ENCODE results near the gene RBM22.
A peak's percentile ranks its signal among the peaks of the same experiment; 100 is the strongest.

The RBM22 gene

DNA sequence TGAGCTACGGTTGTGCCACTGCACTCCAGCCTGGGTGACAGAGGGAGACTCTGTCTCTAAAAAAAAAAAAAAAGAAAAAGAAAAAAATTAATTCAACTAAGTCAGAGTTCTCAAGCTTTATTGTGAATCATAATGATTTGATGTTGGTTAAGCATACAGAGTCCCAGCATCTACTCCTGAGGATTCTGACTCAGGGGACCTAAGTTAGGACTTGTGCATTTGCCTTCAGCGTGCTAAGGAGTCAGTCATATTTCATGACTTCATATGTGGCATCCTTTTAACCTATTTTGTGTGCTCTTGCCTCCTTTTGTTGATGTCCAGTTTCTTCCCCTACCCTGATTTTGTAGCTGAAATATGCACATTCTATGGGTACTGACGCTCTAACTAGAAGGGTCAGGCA, 36.9 kb downstream of the RBM22 start:
- Mint-ChIP-seq H3K4me1 (ENCODE audit: low read depth) (no peaks in the 10 kb centered on the region), H3K9me3 (no peaks in the 10 kb centered on the region), H3K27ac (no peak overlapping the region)

DNA sequence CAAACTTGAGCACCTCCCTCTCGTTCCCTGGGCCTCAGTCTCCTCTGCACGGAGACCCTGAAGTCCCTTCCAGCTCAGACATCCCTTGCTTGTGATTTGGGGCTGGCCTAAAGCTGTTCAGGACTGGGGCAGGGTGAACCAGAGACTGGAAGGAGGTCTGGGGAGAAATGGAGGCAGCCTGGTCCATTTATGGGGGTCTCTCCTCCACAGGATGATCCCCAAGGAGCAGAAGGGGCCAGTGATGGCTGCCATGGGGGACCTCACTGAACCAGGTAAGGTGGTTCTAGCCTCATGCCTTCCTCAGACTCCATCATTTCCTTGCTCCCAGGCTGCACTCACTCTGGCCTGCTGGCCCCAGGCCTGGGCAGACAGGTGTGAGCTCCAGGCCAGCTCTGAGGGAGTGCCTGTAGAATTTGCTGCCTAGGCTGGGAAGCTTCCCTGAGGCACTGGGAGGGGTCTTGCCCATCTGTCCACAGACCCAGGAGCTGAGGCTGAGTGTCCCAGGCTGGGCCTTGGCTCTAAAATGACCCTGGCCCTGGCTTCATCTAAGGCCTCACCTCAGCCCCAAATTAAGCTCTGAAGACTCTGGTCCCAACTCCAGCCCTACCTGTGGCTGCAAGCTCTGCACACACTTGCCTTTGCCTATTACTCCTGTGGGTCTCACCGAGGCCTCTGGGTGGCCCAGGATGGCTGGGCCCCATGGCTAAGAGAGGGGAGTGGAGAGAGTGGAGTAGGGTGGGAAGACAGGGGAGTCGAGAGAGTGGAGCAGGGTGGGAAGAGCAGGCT, 37.9 kb downstream of the RBM22 start:
- DNase-seq (ENCODE audit: low spot score), result no peak
- no peaks in the 10 kb centered on the region for H3K9me3 Mint-ChIP-seq
- H3K4me1 Mint-ChIP-seq (ENCODE audit: low read depth), result no peaks in the 10 kb centered on the region
- H3K27me3 Mint-ChIP-seq (ENCODE audit: low read depth), result peaks cover 5% of the 10 kb centered on the region
- H3K27ac Mint-ChIP-seq, result no peak overlapping the region
- no peak overlapping the region for H3K4me3 Mint-ChIP-seq
- no peaks in the 10 kb centered on the region for H3K36me3 Mint-ChIP-seq (ENCODE audit: low read depth)

More for the DNA sequence above, 36.9 kb downstream of the RBM22 start:
- Mint-ChIP-seq H3K27me3 (ENCODE audit: low read depth) (peaks cover 4% of the 10 kb centered on the region), H3K4me3 (no peak overlapping the region), H3K36me3 (ENCODE audit: low read depth) (no peaks in the 10 kb centered on the region)
- DNase-seq (ENCODE audit: low spot score), result no peak

DNA sequence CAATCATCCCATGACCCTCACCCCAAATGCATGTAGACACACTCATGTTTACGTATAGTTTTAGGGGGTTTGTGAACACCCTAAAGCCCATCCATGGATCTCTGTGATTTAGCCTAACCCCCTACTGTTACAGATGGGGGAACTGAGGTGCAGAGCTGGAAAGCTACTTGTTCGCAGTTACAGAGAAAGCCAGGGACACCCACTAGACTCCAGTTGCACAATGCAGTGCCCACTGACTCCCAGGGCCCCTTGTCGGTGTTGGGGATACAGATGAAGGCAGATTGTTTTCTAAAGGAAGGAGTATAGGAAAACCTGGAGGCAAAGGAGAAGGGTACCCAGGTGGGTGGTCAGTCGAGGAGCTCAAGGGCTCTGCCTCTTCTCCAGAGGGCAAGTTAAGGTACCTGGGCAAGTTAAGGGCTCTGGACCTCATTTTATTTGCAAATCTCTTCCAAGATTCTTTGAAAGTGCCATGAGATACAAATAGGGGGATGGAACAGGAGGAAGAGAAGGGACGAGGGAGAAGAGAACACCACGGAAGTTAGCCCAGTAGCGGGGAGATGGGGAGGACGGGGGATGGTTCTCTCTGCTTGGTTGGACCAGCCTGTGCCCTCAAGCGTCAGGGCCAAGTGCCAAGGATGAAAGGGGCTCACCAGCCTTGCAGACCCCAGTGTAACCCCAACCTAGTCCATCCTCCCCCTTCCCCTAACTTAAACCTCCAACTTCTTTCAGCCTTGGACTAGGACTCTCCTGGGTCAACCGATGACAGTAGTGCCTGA, 38.9 kb downstream of the RBM22 start:
- Mint-ChIP-seq H3K9me3 (no peaks in the 10 kb centered on the region), H3K36me3 (ENCODE audit: low read depth) (no peaks in the 10 kb centered on the region), H3K4me3 (no peak overlapping the region), H3K4me1 (ENCODE audit: low read depth) (peaks cover 4% of the 10 kb centered on the region), H3K27ac (no peak overlapping the region), H3K27me3 (ENCODE audit: low read depth) (peaks cover 9% of the 10 kb centered on the region)
- no peak for DNase-seq (ENCODE audit: low spot score)

DNA sequence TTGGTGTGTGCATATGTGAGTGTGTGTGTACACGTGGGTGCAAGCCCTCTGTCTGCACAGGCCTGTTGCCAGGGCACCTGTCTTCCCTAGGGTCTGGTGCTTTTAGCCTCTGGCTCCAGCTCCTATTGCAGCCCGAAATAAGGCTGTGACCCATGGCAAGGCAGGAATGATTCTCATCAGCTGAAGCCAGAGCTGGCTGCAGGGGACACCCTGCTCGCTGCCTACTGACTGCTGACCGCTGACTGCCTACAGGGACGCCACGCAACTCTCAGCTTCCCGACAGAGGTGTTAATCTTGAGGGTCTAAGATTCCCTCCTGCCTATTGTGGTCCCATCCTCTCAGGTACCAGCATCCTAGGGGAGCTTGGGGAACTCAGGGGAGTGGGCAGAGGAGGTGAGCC, 39.8 kb downstream of the RBM22 start, which contains the start of gene MYOZ3:
TSS of gene MYOZ3 (plus strand) at position 166 of the 400 bp plus-strand sequence. CDS start 1,691 bp downstream, outside the sequence.
- H3K36me3 Mint-ChIP-seq (ENCODE audit: low read depth), result no peaks in the 10 kb centered on the region
- DNase-seq (ENCODE audit: low spot score), result no peak
- peaks cover 4% of the 10 kb centered on the region for H3K4me1 Mint-ChIP-seq (ENCODE audit: low read depth)
- H3K4me3 Mint-ChIP-seq, result no peak within 1 kb of the TSS
- no peaks in the 10 kb centered on the region for H3K9me3 Mint-ChIP-seq
- H3K27me3 Mint-ChIP-seq (ENCODE audit: low read depth), result peaks cover 9% of the 10 kb centered on the region
- no peak within 1 kb of the TSS for H3K27ac Mint-ChIP-seq

DNA sequence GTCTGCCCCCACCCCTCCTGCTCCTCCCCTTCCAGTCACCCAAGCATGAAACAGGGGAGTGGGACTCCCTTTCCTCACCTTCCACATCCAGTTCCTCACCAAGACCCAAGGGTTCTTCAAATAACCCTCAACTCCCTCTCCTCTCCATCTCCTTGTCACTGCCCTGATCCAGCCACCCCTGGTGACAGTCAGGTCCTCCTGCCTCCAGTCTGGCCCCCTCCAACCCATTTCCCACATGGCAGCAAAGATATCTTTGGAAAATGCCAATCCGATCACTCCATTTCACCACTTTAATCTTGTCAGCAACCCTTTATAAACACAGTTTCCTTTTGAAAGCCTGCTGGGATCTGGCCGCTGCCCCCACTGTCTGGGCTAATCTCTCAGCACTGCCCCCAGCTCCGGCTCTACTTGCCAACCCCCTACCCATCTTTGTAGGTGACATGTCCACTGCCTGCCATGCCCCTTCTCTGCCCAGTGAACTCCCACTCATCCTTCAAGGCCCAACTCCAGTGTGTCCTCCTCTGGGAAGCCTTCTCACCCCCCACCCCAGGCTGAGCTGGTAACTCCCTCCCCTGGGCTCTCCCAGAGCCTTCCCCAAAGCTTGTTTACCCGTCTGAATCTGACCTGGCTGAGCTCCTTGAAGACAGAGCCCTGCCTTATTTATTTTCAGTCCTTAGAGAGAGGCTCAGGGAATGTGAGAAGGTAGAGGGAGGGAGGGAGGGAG, 40.6 kb downstream of the RBM22 start:
- Mint-ChIP-seq H3K27me3 (ENCODE audit: low read depth) (peaks cover 12% of the 10 kb centered on the region), H3K9me3 (no peaks in the 10 kb centered on the region), H3K36me3 (ENCODE audit: low read depth) (no peaks in the 10 kb centered on the region), H3K27ac (no peak overlapping the region), H3K4me3 (no peak overlapping the region), H3K4me1 (ENCODE audit: low read depth) (peaks cover 6% of the 10 kb centered on the region)
- no peak for DNase-seq (ENCODE audit: low spot score)

DNA sequence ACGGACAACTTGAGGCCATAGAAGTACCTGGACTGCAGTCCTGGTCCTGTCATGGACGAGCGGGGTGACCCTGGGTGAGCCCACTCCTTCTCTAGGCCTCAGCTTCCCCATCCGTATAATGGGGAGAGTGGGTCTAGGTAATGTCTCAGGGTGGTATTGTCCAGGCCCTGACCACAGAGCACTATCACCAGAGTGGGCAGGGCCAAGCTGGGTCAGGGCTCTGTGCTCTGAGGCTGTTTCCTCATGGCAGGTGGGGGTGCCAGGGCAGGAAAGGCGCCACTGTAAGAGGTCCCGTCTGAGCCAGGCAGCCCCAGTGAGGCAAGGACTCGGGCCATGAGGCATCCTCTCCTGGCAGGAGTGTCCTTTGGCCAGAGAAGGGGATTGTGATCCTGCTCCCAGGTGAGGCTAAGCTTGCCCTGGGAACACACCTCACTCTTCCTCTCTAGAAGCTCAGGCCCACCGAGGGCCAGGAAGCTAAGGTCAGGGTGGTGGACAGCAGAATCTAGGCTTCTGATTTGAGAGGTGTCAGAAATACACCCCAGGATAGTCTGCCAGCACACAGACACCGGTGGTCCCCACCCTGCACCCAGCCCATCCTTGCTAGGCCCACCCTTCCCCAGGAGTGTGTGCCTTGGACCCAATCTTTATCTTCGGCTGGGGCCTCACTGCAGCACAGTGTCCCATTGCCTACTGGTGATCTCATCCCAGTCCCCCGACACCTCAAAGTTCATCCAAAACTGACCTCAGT, 41.3 kb downstream of the RBM22 start:
- H3K9me3 Mint-ChIP-seq, result no peaks in the 10 kb centered on the region
- no peaks in the 10 kb centered on the region for H3K36me3 Mint-ChIP-seq (ENCODE audit: low read depth)
- H3K4me3 Mint-ChIP-seq, result no peak overlapping the region
- peaks cover 6% of the 10 kb centered on the region for H3K4me1 Mint-ChIP-seq (ENCODE audit: low read depth)
- H3K27ac Mint-ChIP-seq, result no peak overlapping the region
- DNase-seq (ENCODE audit: low spot score), result no peak
- H3K27me3 Mint-ChIP-seq (ENCODE audit: low read depth), result peaks cover 11% of the 10 kb centered on the region

DNA sequence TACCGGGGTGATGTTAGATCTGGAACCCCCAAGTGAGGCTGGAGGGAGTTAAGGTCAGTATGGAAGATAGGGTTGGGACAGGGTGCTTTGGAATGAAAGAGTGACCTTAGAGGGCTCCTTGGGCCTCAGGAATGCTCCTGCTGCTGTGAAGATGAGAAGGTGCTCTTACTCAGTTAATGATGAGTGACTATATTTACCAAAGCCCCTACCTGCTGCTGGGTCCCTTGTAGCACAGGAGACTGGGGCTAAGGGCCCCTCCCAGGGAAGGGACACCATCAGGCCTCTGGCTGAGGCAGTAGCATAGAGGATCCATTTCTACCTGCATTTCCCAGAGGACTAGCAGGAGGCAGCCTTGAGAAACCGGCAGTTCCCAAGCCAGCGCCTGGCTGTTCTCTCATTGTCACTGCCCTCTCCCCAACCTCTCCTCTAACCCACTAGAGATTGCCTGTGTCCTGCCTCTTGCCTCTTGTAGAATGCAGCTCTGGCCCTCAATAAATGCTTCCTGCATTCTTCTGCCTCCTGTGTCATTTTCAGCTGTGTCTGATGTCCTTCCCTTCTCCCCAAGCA, 42.1 kb downstream of the RBM22 start:
- H3K4me3 Mint-ChIP-seq, result no peak overlapping the region
- H3K4me1 Mint-ChIP-seq (ENCODE audit: low read depth), result peaks cover 6% of the 10 kb centered on the region
- peaks cover 12% of the 10 kb centered on the region for H3K27me3 Mint-ChIP-seq (ENCODE audit: low read depth)
- no peak overlapping the region for H3K27ac Mint-ChIP-seq
- H3K9me3 Mint-ChIP-seq, result no peaks in the 10 kb centered on the region
- DNase-seq (ENCODE audit: low spot score), result no peak
- H3K36me3 Mint-ChIP-seq (ENCODE audit: low read depth), result no peaks in the 10 kb centered on the region

DNA sequence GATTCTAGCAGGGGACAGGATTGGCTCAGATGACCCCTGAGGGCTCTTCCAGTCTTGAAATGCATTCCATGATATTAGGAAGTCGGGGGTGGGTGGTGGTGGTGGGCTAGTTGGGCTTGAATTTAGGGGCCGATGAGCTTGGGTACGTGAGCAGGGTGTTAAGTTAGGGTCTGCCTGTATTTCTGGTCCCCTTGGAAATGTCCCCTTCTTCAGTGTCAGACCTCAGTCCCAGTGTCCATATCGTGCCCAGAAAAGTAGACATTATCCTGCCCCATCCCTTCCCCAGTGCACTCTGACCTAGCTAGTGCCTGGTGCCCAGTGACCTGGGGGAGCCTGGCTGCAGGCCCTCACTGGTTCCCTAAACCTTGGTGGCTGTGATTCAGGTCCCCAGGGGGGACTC, 42.7 kb downstream of the RBM22 start:
- H3K27ac Mint-ChIP-seq, result no peak overlapping the region
- peak overlapping the region; percentile 66 for H3K4me3 Mint-ChIP-seq
- H3K9me3 Mint-ChIP-seq, result no peaks in the 10 kb centered on the region
- H3K36me3 Mint-ChIP-seq (ENCODE audit: low read depth), result no peaks in the 10 kb centered on the region
- no peak for DNase-seq (ENCODE audit: low spot score)
- peaks cover 6% of the 10 kb centered on the region for H3K4me1 Mint-ChIP-seq (ENCODE audit: low read depth)
- peaks cover 12% of the 10 kb centered on the region for H3K27me3 Mint-ChIP-seq (ENCODE audit: low read depth)

DNA sequence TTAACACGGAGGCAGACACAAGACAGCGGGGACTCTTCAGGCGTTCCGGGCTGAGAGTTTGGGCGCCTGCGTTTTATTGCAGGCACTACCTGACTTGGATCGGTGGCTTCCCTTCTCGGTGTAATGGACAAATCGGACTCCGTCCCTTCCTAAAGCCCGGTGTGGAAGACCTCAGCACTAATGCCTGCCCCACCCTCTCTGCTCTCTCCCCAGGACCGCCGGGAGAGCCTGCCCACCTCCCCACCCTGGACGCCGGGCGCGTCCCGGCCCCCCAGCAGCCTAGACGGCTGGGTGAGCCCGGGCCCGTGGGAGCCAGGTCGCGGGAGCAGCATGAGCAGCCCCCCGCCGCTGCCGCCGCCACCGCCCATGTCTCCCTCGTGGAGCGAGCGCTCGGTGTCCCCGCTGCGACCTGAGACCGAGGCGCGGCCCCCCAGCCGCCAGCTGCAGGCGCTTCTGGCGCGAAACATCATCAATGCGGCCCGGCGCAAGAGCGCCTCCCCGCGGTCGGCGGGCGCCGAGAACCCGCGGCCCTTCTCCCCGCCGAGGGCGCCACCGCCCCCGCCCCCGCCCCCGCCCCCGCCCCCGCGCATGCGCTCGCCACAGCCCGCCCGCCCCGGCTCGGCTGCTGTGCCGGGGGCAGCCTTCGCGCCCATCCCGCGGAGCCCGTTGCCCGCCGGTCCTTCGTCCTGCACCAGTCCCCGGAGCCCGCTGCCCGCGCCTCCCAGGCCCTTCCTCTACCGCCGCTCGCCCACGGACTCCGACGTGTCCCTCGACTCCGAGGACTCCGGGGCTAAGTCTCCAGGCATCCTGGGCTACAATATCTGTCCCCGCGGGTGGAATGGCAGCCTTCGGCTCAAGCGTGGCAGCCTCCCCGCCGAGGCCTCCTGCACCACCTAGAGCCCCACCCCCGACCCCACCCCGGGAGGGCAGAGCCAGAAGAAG, 44.4 kb downstream of the RBM22 start:
- Mint-ChIP-seq H3K4me1 (ENCODE audit: low read depth) (peaks cover 6% of the 10 kb centered on the region), H3K27ac (peak overlapping the region; percentile 60), H3K36me3 (ENCODE audit: low read depth) (no peaks in the 10 kb centered on the region), H3K4me3 (peak overlapping the region; percentile 84), H3K27me3 (ENCODE audit: low read depth) (peaks cover 14% of the 10 kb centered on the region), H3K9me3 (no peaks in the 10 kb centered on the region)
- peak; percentile 68 for DNase-seq (ENCODE audit: low spot score)

DNA sequence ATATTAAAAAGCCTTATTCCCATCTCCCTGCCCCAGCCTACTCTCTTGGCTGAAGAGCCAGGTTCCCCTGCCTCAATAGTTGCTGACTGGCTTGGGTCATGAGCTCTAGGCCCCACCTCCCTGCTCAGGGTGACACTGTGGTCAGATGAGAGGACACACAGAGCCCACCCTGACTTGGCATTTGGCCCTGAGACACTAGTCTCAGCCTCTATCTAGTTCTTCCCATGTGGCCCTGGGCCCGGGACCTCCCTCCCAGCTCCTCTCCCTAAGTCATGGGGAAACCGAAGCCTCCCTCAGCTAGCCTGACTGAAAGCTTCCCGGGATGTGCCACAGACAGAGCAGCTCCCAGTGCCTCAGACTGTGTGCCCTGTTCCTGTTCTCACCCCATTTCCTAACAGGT, 45.6 kb downstream of the RBM22 start:
- H3K4me3 Mint-ChIP-seq, result no peak overlapping the region
- no peaks in the 10 kb centered on the region for H3K36me3 Mint-ChIP-seq (ENCODE audit: low read depth)
- H3K9me3 Mint-ChIP-seq, result no peaks in the 10 kb centered on the region
- no peak overlapping the region for H3K27ac Mint-ChIP-seq
- H3K4me1 Mint-ChIP-seq (ENCODE audit: low read depth), result peaks cover 6% of the 10 kb centered on the region
- peaks cover 14% of the 10 kb centered on the region for H3K27me3 Mint-ChIP-seq (ENCODE audit: low read depth)
- no peak for DNase-seq (ENCODE audit: low spot score)

DNA sequence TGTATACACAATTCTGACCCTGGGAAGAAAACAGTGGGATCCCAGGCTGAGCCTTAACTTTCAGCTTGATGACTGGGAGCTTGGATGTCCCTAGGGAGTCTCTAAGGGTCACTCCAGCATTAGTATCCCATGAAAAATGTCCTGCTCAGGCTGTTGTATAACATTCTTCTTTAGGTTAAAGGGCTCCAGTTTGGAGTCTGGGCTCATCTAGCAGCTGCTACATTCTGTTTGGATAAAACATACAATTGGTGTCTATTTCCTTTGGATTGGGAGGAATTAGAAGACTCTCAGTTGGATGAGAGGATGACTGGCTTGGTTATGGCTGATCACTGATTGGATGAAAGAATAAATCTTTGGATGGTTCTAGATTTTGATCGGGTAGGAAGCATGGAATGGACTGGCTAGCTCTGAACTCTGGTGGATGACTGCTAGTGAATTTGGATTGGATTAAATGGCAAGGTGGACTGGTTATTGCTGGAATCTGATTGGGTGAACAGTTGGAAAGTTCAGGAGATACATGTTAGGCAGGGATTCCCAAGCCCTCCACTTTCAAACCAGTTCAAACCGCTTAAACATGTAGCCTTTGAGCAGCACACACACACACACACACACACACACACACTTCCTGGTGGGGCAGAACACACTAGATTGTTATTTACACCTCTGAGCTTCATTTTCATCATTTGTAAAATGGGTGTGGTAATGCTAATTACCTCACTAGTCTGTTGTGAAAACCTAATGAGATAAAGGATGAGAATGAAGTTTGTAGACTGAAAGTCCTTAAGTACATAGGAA, 46.9 kb downstream of the RBM22 start:
- Mint-ChIP-seq H3K9me3 (no peaks in the 10 kb centered on the region), H3K27me3 (ENCODE audit: low read depth) (peaks cover 14% of the 10 kb centered on the region), H3K4me1 (ENCODE audit: low read depth) (peaks cover 6% of the 10 kb centered on the region), H3K36me3 (ENCODE audit: low read depth) (no peaks in the 10 kb centered on the region), H3K27ac (no peak overlapping the region), H3K4me3 (no peak overlapping the region)
- DNase-seq (ENCODE audit: low spot score), result no peak
